Ascending aorta (tissue), 2 donors: ENCODE results near the gene RAB11FIP5. TPM values are rescaled to one million over a fixed set of nuclear protein-coding genes. Genes with fewer than 3 reads are reported as not detected.

Source experiments
- DNase-seq, 2 donors: peaks; one replicate each; pipeline ENCODE4 v3.0.0-alpha.2; 2019; ENCODE audit warnings: low spot score in 2 of 2
- H3K27ac ChIP-seq, 2 donors: fragments of 200-600 bp; sonication (generic); one replicate each; pipeline ENCODE4 v1.5.1; 2016 to 2017; ENCODE audit warnings: mild to moderate bottlenecking in 1 of 2
- H3K27me3 ChIP-seq: fragments of 200-600 bp; sonication (generic); one replicate; pipeline ENCODE4 v1.5.1; 2017
- H3K36me3 ChIP-seq, 2 donors: fragments of 200-600 bp; sonication (generic); one replicate each; pipeline ENCODE4 v1.5.1; 2016
- H3K4me1 ChIP-seq, 2 donors: fragments of 200-600 bp; sonication (generic); one replicate each; pipeline ENCODE4 v1.5.1; 2016 to 2017; ENCODE audit warnings: mild to moderate bottlenecking in 1 of 2
- H3K4me3 ChIP-seq, 2 donors: fragments of 200-600 bp; sonication (generic); one replicate each; pipeline ENCODE4 v1.5.1; 2016 to 2017; ENCODE audit warnings: mild to moderate bottlenecking in 1 of 2
- H3K9me3 ChIP-seq, 2 donors: fragments of 200-600 bp; sonication (generic); one replicate each; pipeline ENCODE4 v1.5.1; 2016
- CTCF ChIP-seq, 3 experiments: fragments of 200-600 bp in 2 of 3; fragments of 450-650 bp in 1 of 3; sonication (generic) in 2 of 3; IDR thresholded peaks; one replicate each; pipeline ENCODE4 v1.5.1; 2016 to 2019; ENCODE audit warnings: antibody characterized with exemption in 3 of 3, mild to moderate bottlenecking in 1 of 3, moderate library complexity in 1 of 3
- intact Hi-C: fragments of 100-400 bp; cut with DNase I; formaldehyde crosslinking; loops from one replicate; pipeline ENCODE4 v1.15.1; 2023
- total RNA-seq: library from RNA; depleted of rRNA; stranded (reverse); fragments of >200 nt; gene quantifications from one replicate; pipeline ENCODE4 v1.1.0, GENCODE V29; 2016

RAB11FIP5 gene
- total RNA-seq, 1 donor from 2014 or later: 95.3 TPM

- no peak for DNase-seq
- H3K4me3 ChIP-seq: peak overlapping the region in 1 of 2 donors; percentile 60
- no peaks in the 10 kb centered on the region for H3K9me3 ChIP-seq
- no peak for TF ChIP-seq CTCF (IDR thresholded peaks at IDR 0.05)
- intact Hi-C loops: loop anchor here (5.0 kb wide), 2 partner anchors 125 to 195 kb away; partner anchors contain the start of gene SMYD5
- peaks cover 19 to 68% of the 10 kb centered on the region in 2 donors for H3K4me1 ChIP-seq
- peak overlapping the region in 1 of 2 donors; percentile 92 for H3K27ac ChIP-seq
- H3K27me3 ChIP-seq: no peaks in the 10 kb centered on the region
- peaks cover 0 to 36% of the 10 kb centered on the region in 2 donors for H3K36me3 ChIP-seq
These were observed 25.4 kb downstream of the RAB11FIP5 start for GRCh38 chr2:73087311-73087710.

- no peak overlapping the region for H3K27ac ChIP-seq
- H3K27me3 ChIP-seq: no peaks in the 10 kb centered on the region
- H3K4me1 ChIP-seq: peaks cover 19 to 57% of the 10 kb centered on the region in 2 donors
- H3K9me3 ChIP-seq: no peaks in the 10 kb centered on the region
- intact Hi-C loops: loop anchor here (1.0 to 5.0 kb wide), 3 partner anchors 71 to 193 kb away; partner anchors contain the start of gene SMYD5
- H3K4me3 ChIP-seq: peak overlapping the region in 1 of 2 donors; percentile 60
- peak; percentile 85 to 97 (median 92) for TF ChIP-seq CTCF (IDR thresholded peaks at IDR 0.05)
- peaks cover 6 to 42% of the 10 kb centered on the region in 2 donors for H3K36me3 ChIP-seq
- DNase-seq: peak; percentile 44 to 91
These were observed 27.1 kb downstream of the RAB11FIP5 start for GRCh38 chr2:73085691-73086090.

- H3K4me1 ChIP-seq: peaks cover 16 to 50% of the 10 kb centered on the region in 2 donors
- no peak overlapping the region for H3K4me3 ChIP-seq
- TF ChIP-seq CTCF (IDR thresholded peaks at IDR 0.05): no peak
- intact Hi-C loops: loop anchor here (1.0 to 5.0 kb wide), 3 partner anchors 71 to 193 kb away; partner anchors contain the start of gene SMYD5
- H3K27ac ChIP-seq: no peak overlapping the region
- H3K9me3 ChIP-seq: no peaks in the 10 kb centered on the region
- peaks cover 13 to 49% of the 10 kb centered on the region in 2 donors for H3K36me3 ChIP-seq
- no peaks in the 10 kb centered on the region for H3K27me3 ChIP-seq
- DNase-seq: no peak
These were observed 27.8 kb downstream of the RAB11FIP5 start for GRCh38 chr2:73084971-73085370.

- intact Hi-C loops: no loop called here
- no peak overlapping the region for H3K27ac ChIP-seq
- no peaks in the 10 kb centered on the region for H3K9me3 ChIP-seq
- H3K36me3 ChIP-seq: peaks cover 21 to 58% of the 10 kb centered on the region in 2 donors
- no peak for TF ChIP-seq CTCF (IDR thresholded peaks at IDR 0.05)
- peaks cover 16 to 44% of the 10 kb centered on the region in 2 donors for H3K4me1 ChIP-seq
- H3K4me3 ChIP-seq: no peak overlapping the region
- no peaks in the 10 kb centered on the region for H3K27me3 ChIP-seq
- DNase-seq: no peak
These were observed 28.6 kb downstream of the RAB11FIP5 start for GRCh38 chr2:73083886-73084800.

GRCh38 chr2:73082523-73083410 is 30.0 kb downstream of the RAB11FIP5 start:
- Histone ChIP-seq H3K27me3 (no peaks in the 10 kb centered on the region), H3K27ac (no peak overlapping the region), H3K4me1 (peaks cover 8 to 31% of the 10 kb centered on the region in 2 donors), H3K36me3 (peaks cover 29 to 53% of the 10 kb centered on the region in 2 donors), H3K9me3 (no peaks in the 10 kb centered on the region), H3K4me3 (no peak overlapping the region)
- intact Hi-C loops: no loop called here
- DNase-seq: no peak
- no peak for TF ChIP-seq CTCF (IDR thresholded peaks at IDR 0.05)
